Measurements from ENCODE around the gene CBLL2.
"Not testable (repeated sequence)": the region's sequence is repeated elsewhere in the genome, so short reads cannot be mapped to it uniquely, and the experiment has no call there.

Gene CBLL2

GRCh38 chrX:22272613-22273012 is at the start of gene CBLL2:
Gene CBLL2, plus strand, starts transcription at chrX:22272913. Its CDS starts 79 bp downstream, at chrX:22272992.
- DNase-seq (ENCODE audit: low read depth), result no peak

GRCh38 chrX:22234380-22234779 is 38.3 kb upstream of the CBLL2 start:
- no peak for DNase-seq (ENCODE audit: low read depth)

DNA sequence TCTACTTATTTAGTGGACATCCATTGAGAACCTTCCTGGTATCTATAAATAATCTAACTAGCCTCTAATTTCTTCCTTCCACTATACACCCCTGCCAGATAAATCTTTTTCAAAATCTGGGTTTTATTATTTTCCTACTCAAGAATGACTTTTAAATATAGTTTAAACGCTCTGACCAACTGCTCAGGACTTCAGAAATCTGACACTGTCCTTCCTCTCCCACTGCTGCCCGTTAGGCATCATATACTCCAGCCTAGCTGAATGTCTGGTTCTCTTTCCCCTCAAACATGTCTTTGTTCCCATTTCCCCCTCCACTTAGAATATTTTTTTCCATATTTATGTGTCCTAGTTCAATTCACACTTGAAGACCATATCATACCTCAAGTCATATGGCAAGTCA is 35.2 kb upstream of the CBLL2 start:
- DNase-seq (ENCODE audit: low read depth), result peak; percentile 57

DNA sequence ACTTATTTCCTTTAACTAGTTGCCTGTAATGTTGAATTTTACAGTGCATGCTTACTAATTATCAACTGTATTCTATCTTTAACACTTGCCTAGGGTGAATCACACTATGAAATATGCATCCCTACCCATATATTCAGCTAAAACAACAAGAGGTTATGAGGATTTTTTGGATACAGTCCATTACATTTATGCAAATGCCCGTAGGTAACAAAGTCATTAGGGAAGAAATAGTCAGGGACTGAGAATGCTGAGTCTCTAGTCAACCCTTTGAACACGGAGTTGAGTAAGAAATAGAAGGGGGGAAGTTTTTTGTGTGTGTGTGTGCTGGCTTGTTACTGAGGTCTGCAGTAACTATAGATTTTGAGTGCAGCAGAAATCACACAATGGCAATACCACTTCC is 26.1 kb upstream of the CBLL2 start:
- peak; percentile 82 for DNase-seq (ENCODE audit: low read depth)

- peak; percentile 71 for DNase-seq (ENCODE audit: low read depth)
These were observed 25.5 kb upstream of the CBLL2 start for GRCh38 chrX:22247169-22247568.

GRCh38 chrX:22248401-22248800 is 24.3 kb upstream of the CBLL2 start:
- no peak for DNase-seq (ENCODE audit: low read depth)

- DNase-seq (ENCODE audit: low read depth), result peak; percentile 28
These were observed 23.3 kb upstream of the CBLL2 start for GRCh38 chrX:22249371-22249770.

DNA sequence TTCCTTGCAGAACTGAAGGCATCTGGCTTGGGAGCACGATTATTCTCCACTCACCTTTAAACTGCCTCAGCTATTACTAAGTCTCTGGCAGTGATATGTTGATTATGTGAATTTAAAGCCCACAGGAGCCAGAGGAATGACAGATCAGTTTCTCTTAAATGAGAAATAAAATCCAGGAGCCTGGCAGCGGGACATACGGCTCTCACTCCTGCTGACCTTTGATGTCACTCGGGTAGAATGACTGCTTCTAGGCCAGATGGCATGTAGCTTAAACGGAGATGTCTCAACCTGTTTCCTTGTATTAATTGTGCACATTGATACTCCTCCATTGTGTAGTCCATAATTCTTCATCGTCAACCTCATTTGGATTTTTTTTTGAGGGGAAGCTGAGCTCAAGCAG is 4.0 kb upstream of the CBLL2 start:
- DNase-seq (ENCODE audit: low read depth), result no peak

DNA sequence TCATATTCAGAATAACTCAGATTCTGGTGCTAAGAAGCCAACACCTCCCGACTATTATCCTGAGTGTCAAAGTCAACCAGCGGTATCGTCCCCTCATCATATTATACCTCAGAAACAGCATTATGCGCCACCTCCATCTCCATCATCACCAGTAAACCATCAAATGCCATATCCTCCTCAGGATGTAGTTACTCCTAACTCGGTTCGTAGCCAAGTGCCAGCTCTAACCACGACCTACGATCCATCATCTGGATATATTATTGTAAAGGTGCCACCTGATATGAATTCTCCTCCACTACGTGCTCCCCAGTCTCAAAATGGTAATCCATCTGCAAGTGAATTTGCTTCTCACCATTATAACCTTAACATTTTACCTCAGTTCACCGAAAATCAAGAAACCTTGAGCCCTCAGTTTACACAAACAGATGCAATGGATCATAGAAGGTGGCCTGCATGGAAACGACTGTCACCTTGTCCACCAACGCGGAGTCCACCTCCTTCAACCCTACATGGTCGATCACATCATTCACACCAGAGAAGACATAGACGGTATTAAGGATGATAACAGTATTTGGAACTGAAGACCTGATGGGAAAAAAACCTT is 1.1 kb downstream of the CBLL2 start:
- DNase-seq (ENCODE audit: low read depth), result no peak

- DNase-seq (ENCODE audit: low read depth), result no peak
These were observed 4.1 kb downstream of the CBLL2 start for GRCh38 chrX:22276781-22277180.

DNA sequence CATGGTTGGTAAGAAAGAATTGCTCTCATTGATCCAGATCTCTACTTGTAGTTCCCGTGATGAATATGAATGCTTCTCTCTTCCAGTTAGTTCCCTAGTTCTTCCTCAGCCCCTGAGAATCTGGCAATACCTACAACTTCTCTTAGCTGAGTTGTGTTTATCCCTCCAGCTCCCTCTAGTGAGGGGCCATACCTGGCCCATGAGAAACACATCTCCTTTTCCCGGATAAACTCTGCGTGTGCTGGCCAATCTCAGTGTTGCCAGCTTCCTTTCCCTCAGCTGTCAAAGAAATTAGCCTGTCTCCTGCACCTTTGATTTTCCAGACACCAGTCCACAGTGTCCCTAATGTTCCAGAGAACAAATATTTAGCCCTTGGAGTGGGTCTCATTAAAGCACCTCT is 5.7 kb downstream of the CBLL2 start:
- no peak for DNase-seq (ENCODE audit: low read depth)

DNA sequence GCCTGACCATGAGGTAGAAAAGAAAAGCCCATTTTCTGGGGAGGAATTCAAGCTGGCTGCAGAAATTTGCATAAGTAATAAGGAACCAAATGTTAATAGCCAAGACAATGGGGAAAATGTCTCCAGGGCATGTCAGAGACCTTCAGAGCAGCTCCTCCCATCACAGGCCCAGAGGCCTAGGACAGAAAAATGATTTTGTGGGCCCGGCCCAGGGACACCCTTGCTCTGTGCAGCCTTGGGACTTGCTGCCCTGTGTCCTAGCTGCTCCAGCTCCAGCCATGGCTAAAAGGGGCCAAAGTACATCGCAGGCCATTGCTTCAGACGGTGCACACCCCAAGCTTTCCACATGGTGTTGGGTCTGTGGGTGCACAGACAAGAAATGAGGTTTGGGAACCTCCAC is 16.5 kb downstream of the CBLL2 start:
- not testable (repeated sequence) for DNase-seq (ENCODE audit: low read depth)

DNA sequence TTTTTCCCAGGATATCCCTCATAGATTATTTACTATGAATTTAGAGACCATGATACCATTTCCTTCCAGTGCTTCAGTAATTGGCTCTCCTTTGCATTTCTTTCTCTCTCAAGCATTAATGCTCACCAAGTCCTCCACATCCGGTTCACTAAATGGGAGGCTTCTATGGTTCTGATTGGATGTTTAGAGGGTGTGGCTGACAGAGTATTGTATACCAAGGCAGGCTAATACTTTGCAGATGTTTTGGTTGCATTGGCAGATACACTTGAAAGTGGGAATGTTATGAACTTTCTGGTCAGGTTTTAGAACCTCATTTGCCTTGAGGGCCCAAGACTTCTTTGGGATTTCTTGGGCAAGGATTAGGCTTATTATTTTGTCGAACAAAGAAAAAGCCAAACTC is 24.2 kb downstream of the CBLL2 start:
- DNase-seq (ENCODE audit: low read depth), result peak; percentile 37

- DNase-seq (ENCODE audit: low read depth), result peak; percentile 83
These were observed 27.4 kb downstream of the CBLL2 start for GRCh38 chrX:22300130-22300529.

- DNase-seq (ENCODE audit: low read depth), result no peak
These were observed 38.1 kb downstream of the CBLL2 start for GRCh38 chrX:22310779-22311178.

DNA sequence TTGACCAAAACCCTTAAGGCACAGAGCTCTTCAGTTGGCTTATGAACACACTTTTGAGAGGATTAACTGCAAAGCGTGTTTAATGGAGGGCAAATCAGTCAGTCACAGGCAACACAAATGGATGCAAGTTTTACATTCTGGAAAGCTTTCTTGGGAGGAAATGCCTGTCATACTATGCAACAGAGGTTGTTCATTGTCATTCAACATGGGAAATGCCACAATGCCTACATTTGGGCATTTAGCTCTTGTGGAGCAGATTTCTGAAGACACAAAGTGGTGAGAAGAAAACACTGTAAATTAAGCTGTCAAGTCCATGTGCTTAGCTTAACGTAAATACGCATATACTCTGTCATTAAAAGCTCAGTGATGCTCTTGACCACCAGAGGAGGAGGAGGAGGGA is 41.1 kb downstream of the CBLL2 start:
- peak; percentile 53 for DNase-seq (ENCODE audit: low read depth)

GRCh38 chrX:22314211-22314610 is 41.5 kb downstream of the CBLL2 start:
- no peak for DNase-seq (ENCODE audit: low read depth)

DNA sequence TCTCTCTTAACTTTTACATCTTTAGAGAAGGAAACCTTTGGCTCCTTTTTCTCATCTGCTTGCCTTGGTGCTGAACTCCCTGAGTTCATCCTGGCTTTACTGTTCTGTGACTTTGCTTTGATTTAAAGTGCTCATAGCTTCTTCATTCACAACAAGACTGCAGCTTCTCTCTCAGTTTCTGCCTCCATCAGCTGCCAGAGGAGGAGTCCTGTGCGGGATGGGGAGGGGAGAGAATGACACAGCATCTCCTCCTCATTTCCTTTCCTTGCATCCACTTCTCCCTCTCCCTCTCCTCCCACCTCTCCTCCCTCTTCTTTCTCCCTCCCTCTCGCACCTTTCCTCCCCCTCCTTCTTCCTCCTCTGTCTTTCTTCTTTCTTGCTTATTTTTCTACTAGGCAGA is 42.0 kb downstream of the CBLL2 start:
- peak; percentile 40 for DNase-seq (ENCODE audit: low read depth)

DNA sequence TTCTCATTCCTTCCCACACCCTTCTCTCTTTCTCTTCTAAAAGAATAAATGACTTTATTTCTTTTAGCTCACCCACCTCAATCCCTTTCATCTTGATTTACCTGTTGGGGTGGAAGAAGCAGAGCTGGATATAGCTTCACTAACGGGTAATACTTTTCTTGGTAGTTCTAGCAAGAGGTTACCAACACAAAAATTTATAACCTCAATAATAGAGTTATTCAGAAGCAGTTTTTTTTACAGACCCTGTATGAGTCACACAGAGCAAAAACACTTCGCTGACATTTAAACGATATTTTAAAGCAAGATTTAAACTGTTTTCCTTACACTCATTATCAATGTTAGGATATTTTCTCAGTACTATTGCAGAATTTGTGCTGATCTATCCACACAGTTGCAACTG is 42.4 kb downstream of the CBLL2 start:
- DNase-seq (ENCODE audit: low read depth), result no peak

GRCh38 chrX:22320236-22320873 is 47.6 kb downstream of the CBLL2 start:
- DNase-seq (ENCODE audit: low read depth), result no peak

GRCh38 chrX:22323541-22323940 is 50.8 kb downstream of the CBLL2 start:
- peak; percentile 83 for DNase-seq (ENCODE audit: low read depth)
